HepG2 (cell line): Measurements from ENCODE around the gene GPR89A. TPM values are rescaled to one million over a fixed set of nuclear protein-coding genes. Genes with fewer than 3 reads are reported as not detected.

Experiments used
- ATAC-seq: fragments of 200-7000 bp; cut with Tn5 transposase; 3 replicates; pipeline ENCODE4 v1.9.1; 2020; ENCODE audit warnings: mild to moderate bottlenecking, moderate library complexity
- BruUV-seq: library from RNA; stranded (reverse); fragments of 400-500 nt; replicated peaks from 2 replicates; lab custom pipeline; 2021; lab: Mats Ljungman, UMichigan
- CTCF ChIA-PET: fragments of 300-600 bp; formaldehyde crosslinking; extraction: SDS; loops from one replicate; lab custom pipeline; 2021; ENCODE audit warnings: low total read pairs, inconsistent platforms, low intra/inter-chr PET ratio; lab: Yijun Ruan, JAX
- POLR2A ChIA-PET: fragments of 350-600 bp; sonication (Branson Sonifier 250); formaldehyde crosslinking; loops from one replicate; lab custom pipeline; 2020; ENCODE audit warnings: antibody characterized with exemption, inconsistent platforms; lab: Yijun Ruan, JAX
- DNase-seq: peaks from one replicate; pipeline ENCODE4 v3.0.0-alpha.2; 2015; ENCODE audit warnings: low spot score
- FAIRE-seq: peaks from 3 replicates; lab custom pipeline; 2011; peaks lifted over from hg19 to GRCh38; lab: Jason Lieb, UNC
- H2AFZ ChIP-seq: one replicate; pipeline ENCODE4 v1.6.1; 2011; ENCODE audit warnings: low read length, inconsistent platforms
- H3K27ac ChIP-seq: fragments of 300-600 bp; 3 replicates; pipeline ENCODE4 v1.8.0; 2011; ENCODE audit warnings: mixed run types, mild to moderate bottlenecking, mixed read lengths, low read length, inconsistent platforms; ENCODE audit not compliant: insufficient read depth; ENCODE audit errors: extremely low read length
- H3K27me3 ChIP-seq, 2 experiments: fragments of 200-600 bp in 1 of 2; 2 replicates in 1 of 2; 3 replicates in 1 of 2; pipeline versions ENCODE4 v1.6.0 to v1.8.0; 2011; ENCODE audit warnings: low read length in 2 of 2, mild to moderate bottlenecking in 2 of 2, moderate library complexity in 2 of 2, inconsistent platforms in 1 of 2; ENCODE audit not compliant: insufficient read depth in 2 of 2, control insufficient read depth in 1 of 2
- H3K36me3 ChIP-seq, 2 experiments: fragments of 200-600 bp in 1 of 2; replicated peaks in 1 of 2; 2 replicates in 1 of 2; 3 replicates in 1 of 2; pipeline versions ENCODE4 v1.5.1 to v1.8.0; 2011; ENCODE audit warnings: low read length in 2 of 2, inconsistent platforms in 1 of 2; ENCODE audit not compliant: insufficient read depth in 2 of 2, control insufficient read depth in 1 of 2
- H3K4me1 ChIP-seq: 2 replicates; pipeline ENCODE4 v1.5.1; 2012; ENCODE audit warnings: low read length, inconsistent platforms; ENCODE audit not compliant: insufficient read depth
- H3K4me2 ChIP-seq: 2 replicates; pipeline ENCODE4 v1.6.0; 2011; ENCODE audit warnings: low read depth, low read length, inconsistent platforms
- H3K4me3 ChIP-seq, 3 experiments: fragments of 200-600 bp in 1 of 3; sonication (generic), shearing (Covaris generic) in 1 of 3; replicated peaks in 1 of 3; 2 replicates each; pipeline ENCODE4 v1.5.1; 2011 to 2016; ENCODE audit warnings: low read length in 3 of 3, inconsistent platforms in 2 of 3, low read depth in 2 of 3, mild to moderate bottlenecking in 2 of 3, control low read depth in 1 of 3, mixed read lengths in 1 of 3; ENCODE audit not compliant: insufficient read depth in 1 of 3
- H3K79me2 ChIP-seq: one replicate; pipeline ENCODE4 v1.6.1; 2011; ENCODE audit warnings: low read length, inconsistent platforms; ENCODE audit not compliant: insufficient read depth
- H3K9ac ChIP-seq: 2 replicates; pipeline ENCODE4 v1.6.0; 2011; ENCODE audit warnings: mild to moderate bottlenecking, low read depth, low read length, inconsistent platforms; ENCODE audit not compliant: insufficient read depth
- H3K9me3 ChIP-seq: 2 replicates; pipeline ENCODE4 v1.5.1; 2012; ENCODE audit warnings: mild to moderate bottlenecking, low read length
- H4K20me1 ChIP-seq: 2 replicates; pipeline ENCODE4 v1.6.0; 2011; ENCODE audit warnings: inconsistent platforms, mild to moderate bottlenecking, low read length, moderate library complexity; ENCODE audit not compliant: insufficient read depth
- BCL6 ChIP-seq: IDR thresholded peaks from 2 replicates; pipeline ENCODE4 v1.6.1; 2016; ENCODE audit warnings: missing genetic modification reagents, missing compliant biosample characterization
- KLF13 ChIP-seq: sonication (generic); formaldehyde crosslinking; IDR thresholded peaks from 2 replicates; pipeline ENCODE4 v1.4.0; 2020; ENCODE audit warnings: mild to moderate bottlenecking, missing genetic modification reagents
- MAFG ChIP-seq: sonication (generic); formaldehyde crosslinking; IDR thresholded peaks from 2 replicates; pipeline ENCODE4 v1.5.1; 2020; ENCODE audit warnings: mild to moderate bottlenecking, missing genetic modification reagents
- MEIS2 ChIP-seq: sonication (generic); formaldehyde crosslinking; IDR thresholded peaks from 2 replicates; pipeline ENCODE4 v1.9.0; 2021; ENCODE audit warnings: mild to moderate bottlenecking, missing genetic modification reagents
- PLRG1 ChIP-seq: fragments of 450-650 bp; conservative IDR thresholded peaks from 2 replicates; pipeline ENCODE4 v1.6.1; 2016
- SETDB1 ChIP-seq: sonication (generic); formaldehyde crosslinking; IDR thresholded peaks from 2 replicates; pipeline ENCODE4 v1.5.1; 2020; ENCODE audit warnings: missing genetic modification reagents, mild to moderate bottlenecking, borderline replicate concordance
- TOPORS ChIP-seq: sonication (generic); formaldehyde crosslinking; IDR thresholded peaks from 2 replicates; pipeline ENCODE4 v1.8.0; 2023; ENCODE audit warnings: mild to moderate bottlenecking, missing genetic modification reagents
- ZMAT3 ChIP-seq: sonication (generic); formaldehyde crosslinking; conservative IDR thresholded peaks from 2 replicates; pipeline ENCODE4 v1.7.0; 2021; ENCODE audit warnings: missing genetic modification reagents
- ZNF20 ChIP-seq: sonication (generic); formaldehyde crosslinking; IDR thresholded peaks from 2 replicates; pipeline ENCODE4 v1.4.0; 2020; ENCODE audit warnings: mild to moderate bottlenecking, moderate library complexity, missing genetic modification reagents
- ZNF333 ChIP-seq: sonication (generic); formaldehyde crosslinking; IDR thresholded peaks from 2 replicates; pipeline ENCODE4 v1.4.0; 2020; ENCODE audit warnings: mild to moderate bottlenecking, missing genetic modification reagents, borderline replicate concordance
- ZNF34 ChIP-seq: sonication (generic); formaldehyde crosslinking; IDR thresholded peaks from 2 replicates; pipeline ENCODE4 v1.4.0; 2020; ENCODE audit warnings: mild to moderate bottlenecking, missing genetic modification reagents, borderline replicate concordance
- ZNF670 ChIP-seq: sonication (generic); formaldehyde crosslinking; IDR thresholded peaks from 2 replicates; pipeline ENCODE4 v1.8.0; 2022; ENCODE audit warnings: mild to moderate bottlenecking, missing genetic modification reagents, borderline replicate concordance
- ZNF766 ChIP-seq: sonication (generic); formaldehyde crosslinking; IDR thresholded peaks from 2 replicates; pipeline ENCODE4 v1.5.0; 2020; ENCODE audit warnings: missing genetic modification reagents, borderline replicate concordance
- ZSCAN29 ChIP-seq: sonication (generic); formaldehyde crosslinking; conservative IDR thresholded peaks from 2 replicates; pipeline ENCODE4 v1.4.0; 2020; ENCODE audit warnings: mild to moderate bottlenecking, missing genetic modification reagents
- WGBS: methylation state at CpG from one replicate; pipeline ENCODE4 v1.1.6; 2017; ENCODE audit warnings: low lambda C conversion rate; 5-methylcytosine and 5-hydroxymethylcytosine counted together
- in situ Hi-C: cut with HindIII; loops from 2 replicates; pipeline ENCODE4 v1.10.0; 2017; ENCODE audit warnings: low pct_unique_long_range_greater_than_20kb; ENCODE audit not compliant: extremely low pct_ligation_motif_present
- intact Hi-C: fragments of 100-400 bp; cut with micrococcal nuclease; formaldehyde crosslinking; loops from one replicate; pipeline ENCODE4 v1.10.0; 2022; ENCODE audit not compliant: unreplicated experiment
- polyA plus RNA-seq, 8 experiments: library from polyadenylated mRNA; depleted of rRNA in 3 of 8; stranded (reverse) in 7 of 8; unstranded in 1 of 8; fragments of >200 nt; fragmentation: Illumina TruSeq in 4 of 8; extraction: Trizol in 4 of 8; gene quantifications; 2 replicates each; pipeline versions ENCODE4 v1.2.1 to v1.2.3, GENCODE V29; 2011 to 2016; ENCODE audit warnings: low read depth in 4 of 8, missing spikeins in 1 of 8, mixed read lengths in 1 of 8; ENCODE audit not compliant: insufficient read depth in 1 of 8
- total RNA-seq, 5 experiments: library from RNA; depleted of rRNA; stranded (reverse); fragments of >200 nt; fragmentation: Illumina TruSeq; extraction: Trizol; gene quantifications; 2 replicates each; pipeline ENCODE4 v1.2.3, GENCODE V29; 2016; ENCODE audit warnings: low read depth in 1 of 5
- TF ChIP-seq, protein P1 (sequence below): sonication (generic); formaldehyde crosslinking; IDR thresholded peaks from 2 replicates; pipeline ENCODE4 v1.5.1; 2020; ENCODE audit warnings: missing genetic modification reagents, mild to moderate bottlenecking, borderline replicate concordance
- TF ChIP-seq, protein P2 (sequence below): sonication (generic); formaldehyde crosslinking; IDR thresholded peaks from 2 replicates; pipeline ENCODE4 v1.8.0; 2022; ENCODE audit warnings: missing genetic modification reagents, mild to moderate bottlenecking, borderline replicate concordance
- TF ChIP-seq, protein P3 (sequence below): sonication (generic); formaldehyde crosslinking; IDR thresholded peaks from 2 replicates; pipeline ENCODE4 v1.4.0; 2020; ENCODE audit warnings: missing genetic modification reagents
- TF ChIP-seq, protein P4 (sequence below): sonication (generic); formaldehyde crosslinking; IDR thresholded peaks from 2 replicates; pipeline ENCODE4 v1.8.1; 2023; ENCODE audit warnings: missing genetic modification reagents, mild to moderate bottlenecking, borderline replicate concordance
- TF ChIP-seq, protein P5 (sequence below): sonication (generic); formaldehyde crosslinking; IDR thresholded peaks from 2 replicates; pipeline ENCODE4 v1.4.0; 2020; ENCODE audit warnings: mild to moderate bottlenecking, missing genetic modification reagents

The GPR89A gene
- total and polyA plus RNA-seq, 2 of the 13 experiments (the other 11 are each of a cell fraction or from before 2014, with no cell fraction given), result 23.4 to 32.6 TPM

DNA sequence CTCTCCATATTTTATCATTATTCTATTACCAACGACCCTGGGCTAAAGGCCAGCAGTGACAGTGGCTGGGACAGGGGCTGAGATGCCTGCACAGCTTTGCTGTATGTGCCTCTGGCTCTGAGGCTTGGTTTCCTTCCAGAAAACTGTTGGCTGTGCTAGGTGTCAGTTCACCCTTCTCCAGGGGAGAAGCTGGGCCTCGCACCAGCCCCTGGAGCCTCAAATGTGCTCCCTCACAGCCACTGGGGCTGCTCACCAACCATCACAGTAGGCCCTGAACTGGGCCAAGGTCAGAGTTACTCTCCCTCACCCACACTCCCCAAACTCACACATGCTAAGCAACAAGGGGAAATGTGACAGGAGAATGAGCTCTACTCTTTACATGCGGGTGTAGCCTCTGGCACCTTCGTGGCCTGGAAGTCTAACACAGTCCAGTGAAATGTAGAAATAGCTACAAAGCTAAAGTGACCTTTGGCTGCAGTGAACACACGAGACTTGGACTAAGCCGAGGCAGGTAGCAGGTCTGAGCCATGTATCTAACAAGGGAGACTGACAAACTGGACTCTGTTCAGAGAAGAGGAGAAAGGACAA lies 106.8 kb downstream of the GPR89A start:
- peak overlapping the region; percentile 83 for H3K4me2 ChIP-seq
- H3K27me3 ChIP-seq, result no peaks in the 10 kb centered on the region
- ATAC-seq (peak; percentile 83), DNase-seq (peak; percentile 84), FAIRE-seq (peak; percentile 83)
- peaks cover 76% of the 10 kb centered on the region for H3K4me1 ChIP-seq
- in situ Hi-C loops, result no loop called here
- peak overlapping the region; percentile 89 for H2AFZ ChIP-seq
- no peaks in the 10 kb centered on the region for H3K79me2 ChIP-seq
- peak overlapping the region; percentile 90 for H3K27ac ChIP-seq
- H3K9me3 ChIP-seq, result no peaks in the 10 kb centered on the region
- WGBS, result 1% methylated on average over 5 of the region's 6 CpGs
- H3K4me3 ChIP-seq, result peak overlapping the region; percentile 28 to 53 (median 35); a peak in 4 of 6 replicates
- H3K9ac ChIP-seq, result peak overlapping the region; percentile 66
- BruUV-seq, result no TSS peak
- POLR2A ChIA-PET, result interaction anchor here (0.7 to 1.6 kb wide), 8 partner anchors 8 to 249 kb away, joined by 3 to 14 read pairs (median 4); partner anchors contain the start of gene PIAS3
- CTCF ChIA-PET, result no interaction called here
- intact Hi-C loops, result loop anchor here (1.0 to 2.0 kb wide), 2 partner anchors 8 to 18 kb away; no protein-coding TSS in a partner anchor
- H4K20me1 ChIP-seq, result no peaks in the 10 kb centered on the region
- H3K36me3 ChIP-seq, result no peaks in the 10 kb centered on the region
- TF ChIP-seq ZMAT3 (CRISPR knock-in tag) (peak; percentile 60; the same call in 1 of the 2 replicates), SETDB1 (CRISPR knock-in tag) (no peak), KLF13 (CRISPR knock-in tag) (no peak), ZNF34 (CRISPR knock-in tag) (no peak), MAFG (CRISPR knock-in tag) (no peak), MEIS2 (peak; percentile 25; the same call in 1 of the 2 replicates), ZNF333 (no peak), ZNF670 (CRISPR knock-in tag) (peak; percentile 89), ZNF766 (CRISPR knock-in tag) (0 out of 2 replicates have a peak, but pooled peaks have one; percentile 73), PLRG1 (no peak), BCL6 (peak; percentile 59; the same call in 1 of the 2 replicates), ZSCAN29 (CRISPR knock-in tag) (no peak; the same call in 1 of the 2 replicates), ZNF20 (CRISPR knock-in tag) (no peak), TOPORS (CRISPR knock-in tag) (peak; percentile 70)
- TF ChIP-seq, protein P1, sequence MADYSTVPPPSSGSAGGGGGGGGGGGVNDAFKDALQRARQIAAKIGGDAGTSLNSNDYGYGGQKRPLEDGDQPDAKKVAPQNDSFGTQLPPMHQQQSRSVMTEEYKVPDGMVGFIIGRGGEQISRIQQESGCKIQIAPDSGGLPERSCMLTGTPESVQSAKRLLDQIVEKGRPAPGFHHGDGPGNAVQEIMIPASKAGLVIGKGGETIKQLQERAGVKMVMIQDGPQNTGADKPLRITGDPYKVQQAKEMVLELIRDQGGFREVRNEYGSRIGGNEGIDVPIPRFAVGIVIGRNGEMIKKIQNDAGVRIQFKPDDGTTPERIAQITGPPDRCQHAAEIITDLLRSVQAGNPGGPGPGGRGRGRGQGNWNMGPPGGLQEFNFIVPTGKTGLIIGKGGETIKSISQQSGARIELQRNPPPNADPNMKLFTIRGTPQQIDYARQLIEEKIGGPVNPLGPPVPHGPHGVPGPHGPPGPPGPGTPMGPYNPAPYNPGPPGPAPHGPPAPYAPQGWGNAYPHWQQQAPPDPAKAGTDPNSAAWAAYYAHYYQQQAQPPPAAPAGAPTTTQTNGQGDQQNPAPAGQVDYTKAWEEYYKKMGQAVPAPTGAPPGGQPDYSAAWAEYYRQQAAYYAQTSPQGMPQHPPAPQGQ (CRISPR knock-in tag), result no peak
- TF ChIP-seq, protein P2, sequence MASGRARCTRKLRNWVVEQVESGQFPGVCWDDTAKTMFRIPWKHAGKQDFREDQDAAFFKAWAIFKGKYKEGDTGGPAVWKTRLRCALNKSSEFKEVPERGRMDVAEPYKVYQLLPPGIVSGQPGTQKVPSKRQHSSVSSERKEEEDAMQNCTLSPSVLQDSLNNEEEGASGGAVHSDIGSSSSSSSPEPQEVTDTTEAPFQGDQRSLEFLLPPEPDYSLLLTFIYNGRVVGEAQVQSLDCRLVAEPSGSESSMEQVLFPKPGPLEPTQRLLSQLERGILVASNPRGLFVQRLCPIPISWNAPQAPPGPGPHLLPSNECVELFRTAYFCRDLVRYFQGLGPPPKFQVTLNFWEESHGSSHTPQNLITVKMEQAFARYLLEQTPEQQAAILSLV (CRISPR knock-in tag), result 0 out of 2 replicates have a peak, but pooled peaks have one; percentile 56
- TF ChIP-seq, protein P3, sequence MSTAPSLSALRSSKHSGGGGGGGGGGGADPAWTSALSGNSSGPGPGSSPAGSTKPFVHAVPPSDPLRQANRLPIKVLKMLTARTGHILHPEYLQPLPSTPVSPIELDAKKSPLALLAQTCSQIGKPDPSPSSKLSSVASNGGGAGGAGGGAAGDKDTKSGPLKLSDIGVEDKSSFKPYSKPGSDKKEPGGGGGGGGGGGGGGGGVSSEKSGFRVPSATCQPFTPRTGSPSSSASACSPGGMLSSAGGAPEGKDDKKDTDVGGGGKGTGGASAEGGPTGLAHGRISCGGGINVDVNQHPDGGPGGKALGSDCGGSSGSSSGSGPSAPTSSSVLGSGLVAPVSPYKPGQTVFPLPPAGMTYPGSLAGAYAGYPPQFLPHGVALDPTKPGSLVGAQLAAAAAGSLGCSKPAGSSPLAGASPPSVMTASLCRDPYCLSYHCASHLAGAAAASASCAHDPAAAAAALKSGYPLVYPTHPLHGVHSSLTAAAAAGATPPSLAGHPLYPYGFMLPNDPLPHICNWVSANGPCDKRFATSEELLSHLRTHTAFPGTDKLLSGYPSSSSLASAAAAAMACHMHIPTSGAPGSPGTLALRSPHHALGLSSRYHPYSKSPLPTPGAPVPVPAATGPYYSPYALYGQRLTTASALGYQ (CRISPR knock-in tag), result 0 out of 2 replicates have a peak, but pooled peaks have one; percentile 41
- TF ChIP-seq, protein P4, sequence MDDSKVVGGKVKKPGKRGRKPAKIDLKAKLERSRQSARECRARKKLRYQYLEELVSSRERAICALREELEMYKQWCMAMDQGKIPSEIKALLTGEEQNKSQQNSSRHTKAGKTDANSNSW (CRISPR knock-in tag), result no peak
- TF ChIP-seq, protein P5, sequence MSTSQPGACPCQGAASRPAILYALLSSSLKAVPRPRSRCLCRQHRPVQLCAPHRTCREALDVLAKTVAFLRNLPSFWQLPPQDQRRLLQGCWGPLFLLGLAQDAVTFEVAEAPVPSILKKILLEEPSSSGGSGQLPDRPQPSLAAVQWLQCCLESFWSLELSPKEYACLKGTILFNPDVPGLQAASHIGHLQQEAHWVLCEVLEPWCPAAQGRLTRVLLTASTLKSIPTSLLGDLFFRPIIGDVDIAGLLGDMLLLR (CRISPR knock-in tag), result no peak
